Cardiac fibroblast (primary cell): ENCODE measurements around the gene RIPOR3.
A peak's percentile ranks its signal among the peaks of the same experiment; 100 is the strongest.

Experiments
- DNase-seq, 2 donors: peaks; one replicate each; pipeline versions ENCODE4 v3.0.0 to v3.0.0-alpha.2; 2010; ENCODE audit warnings: low read depth in 2 of 2
- H3K4me3 ChIP-seq, 2 donors: replicated peaks in 1 of 2; 1 replicate in 1 of 2; 2 replicates in 1 of 2; pipeline ENCODE4 v1.5.1; 2011; ENCODE audit warnings: low read depth in 2 of 2, low read length in 2 of 2, mild to moderate bottlenecking in 2 of 2, moderate library complexity in 1 of 2
- CTCF ChIP-seq: IDR thresholded peaks from one replicate; pipeline ENCODE4 v1.5.1; 2011; ENCODE audit warnings: low read depth, mild to moderate bottlenecking, low read length, inconsistent platforms

Gene RIPOR3

DNA sequence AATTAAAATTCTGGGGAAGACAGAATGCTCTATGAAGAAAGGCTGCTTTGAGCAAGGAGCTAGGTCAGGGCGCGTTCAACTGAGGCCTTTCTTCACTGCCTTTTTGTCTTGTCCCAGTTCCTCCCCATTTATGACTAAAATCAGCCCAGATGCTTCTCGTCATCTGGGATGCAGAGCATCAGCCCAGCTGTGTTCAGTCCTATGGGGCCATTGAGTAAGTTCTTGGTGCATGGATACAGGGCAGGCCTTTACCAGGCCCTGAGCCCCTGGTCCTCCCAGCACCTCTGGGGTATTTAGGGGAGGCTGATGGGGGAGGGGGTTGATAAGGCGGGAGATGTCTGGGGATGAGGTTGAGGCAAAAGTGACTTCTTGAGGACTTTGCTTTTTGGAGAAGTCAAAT, 125.5 kb downstream of the RIPOR3 start:
- no peak overlapping the region for H3K4me3 ChIP-seq
- no peak for DNase-seq
- TF ChIP-seq CTCF, result no peak

DNA sequence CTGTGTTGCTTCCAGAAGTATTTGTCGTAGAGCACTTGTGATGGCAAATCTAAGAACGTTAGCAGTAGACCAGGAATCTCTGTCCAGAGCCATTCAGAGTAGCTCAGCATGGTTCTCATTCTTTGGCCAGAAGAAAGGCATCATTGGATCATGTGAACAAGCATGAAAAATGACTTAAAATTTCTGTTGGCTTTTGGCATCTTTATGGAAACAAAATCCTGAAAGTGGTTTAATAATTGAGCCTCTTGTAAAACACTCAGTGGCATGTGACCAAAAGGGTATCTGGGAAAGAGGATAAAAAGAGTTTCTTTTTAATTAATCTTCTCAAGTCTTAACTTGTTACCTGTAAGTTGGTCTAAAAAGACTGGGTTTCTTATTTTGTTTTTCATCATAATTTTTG, 126.0 kb downstream of the RIPOR3 start:
- DNase-seq, result no peak
- no peak for TF ChIP-seq CTCF
- H3K4me3 ChIP-seq, result no peak overlapping the region

GRCh38 chr20:50563133-50563944, 128.0 kb downstream of the RIPOR3 start:
- no peak for DNase-seq

GRCh38 chr20:50562262-50562701, 129.1 kb downstream of the RIPOR3 start:
- no peak overlapping the region for H3K4me3 ChIP-seq
- TF ChIP-seq CTCF, result no peak
- DNase-seq, result no peak

More at GRCh38 chr20:50563133-50563944, 128.0 kb downstream of the RIPOR3 start:
- no peak for TF ChIP-seq CTCF
- H3K4me3 ChIP-seq, result no peak overlapping the region

- H3K4me3 ChIP-seq, result no peak overlapping the region
- no peak for TF ChIP-seq CTCF
- peak; percentile 93 to 95 for DNase-seq
These were observed 129.8 kb downstream of the RIPOR3 start for GRCh38 chr20:50561379-50562078.

DNA sequence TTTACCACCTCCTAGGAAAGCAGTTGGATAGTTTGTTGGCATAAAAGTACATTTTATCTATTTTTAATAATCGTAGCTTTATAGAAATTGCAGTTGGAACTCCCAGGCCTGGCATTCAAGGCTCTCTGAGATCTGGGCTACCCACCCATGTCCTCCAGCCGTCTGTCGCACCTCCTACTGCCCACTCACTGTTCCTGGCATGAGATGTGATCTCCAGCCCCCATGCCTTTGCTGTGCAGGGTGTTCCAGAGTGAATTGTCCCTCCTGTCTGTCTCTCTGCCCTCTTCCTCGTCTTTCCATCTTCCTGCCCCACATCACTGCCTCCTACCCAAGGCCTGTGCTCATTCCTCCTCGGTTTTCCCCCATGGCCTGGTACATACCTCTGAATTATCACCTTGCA, 130.5 kb downstream of the RIPOR3 start:
- DNase-seq, result no peak
- no peak overlapping the region for H3K4me3 ChIP-seq
- TF ChIP-seq CTCF, result no peak
